Measurements from ENCODE around the gene POLA1.
A peak's percentile ranks its signal among the peaks of the same experiment; 100 is the strongest.

The POLA1 gene

DNA sequence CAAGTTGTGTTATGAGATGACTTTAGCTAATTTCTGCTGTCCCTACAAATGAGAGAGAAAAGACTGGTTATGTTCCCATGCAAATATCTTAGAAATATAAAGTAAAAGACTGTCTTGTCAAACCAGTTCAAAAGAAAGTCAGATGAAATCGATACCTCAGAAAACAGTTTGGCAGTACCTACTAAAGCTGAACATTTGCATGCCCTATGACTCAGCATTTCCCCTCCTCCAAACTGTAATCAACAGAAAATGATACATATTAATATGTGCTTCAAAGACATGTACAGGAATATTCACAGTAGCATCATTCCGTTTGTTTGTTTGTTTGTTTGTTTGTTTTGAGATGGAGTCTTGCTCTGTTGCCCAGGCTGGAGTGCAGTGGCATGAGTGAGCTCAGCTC lies 231.7 kb downstream of the POLA1 start:
- Histone ChIP-seq H3K4me3 (ENCODE audit: control insufficient read depth in 1 of 7, extremely low read depth in 1 of 7, insufficient read depth in 4 of 7, low read depth in 2 of 7, low read length in 6 of 7) (no peak overlapping the region), H3K9me3 (ENCODE audit: control extremely low read depth in 1 of 5, control insufficient read depth in 4 of 5, insufficient read depth in 2 of 5, low read depth in 1 of 5, low read length in 4 of 5) (no peaks in the 10 kb centered on the region), H3K4me1 (ENCODE audit: control extremely low read depth in 1 of 4, control insufficient read depth in 4 of 4, insufficient read depth in 4 of 4, low read length in 3 of 4) (peaks cover 0 to 1% (median 0%) of the 10 kb centered on the region in 4 experiments), H3K27ac (ENCODE audit: insufficient read depth in 1 of 2, low read depth in 1 of 2, low read length in 2 of 2, poor library complexity in 1 of 2, severe bottlenecking in 2 of 2) (no peak overlapping the region), H3K27me3 (replicated peaks in 2 of 5; ENCODE audit: control insufficient read depth in 4 of 5, insufficient read depth in 5 of 5, low read length in 4 of 5) (no peaks in the 10 kb centered on the region), H3K36me3 (ENCODE audit: control insufficient read depth in 4 of 4, insufficient read depth in 4 of 4, low read length in 3 of 4) (peaks cover 0 to 3% (median 1%) of the 10 kb centered on the region in 4 experiments)
- no CpG with 5 or more reads among the region's 2 CpGs for whole genome bisulfite sequencing (ENCODE audit: insufficient coverage)
- ChIA-PET CTCF (no interaction called here), POLR2A (no interaction called here)
- peak; percentile 0 to 41 (median 31) for DNase-seq

DNA sequence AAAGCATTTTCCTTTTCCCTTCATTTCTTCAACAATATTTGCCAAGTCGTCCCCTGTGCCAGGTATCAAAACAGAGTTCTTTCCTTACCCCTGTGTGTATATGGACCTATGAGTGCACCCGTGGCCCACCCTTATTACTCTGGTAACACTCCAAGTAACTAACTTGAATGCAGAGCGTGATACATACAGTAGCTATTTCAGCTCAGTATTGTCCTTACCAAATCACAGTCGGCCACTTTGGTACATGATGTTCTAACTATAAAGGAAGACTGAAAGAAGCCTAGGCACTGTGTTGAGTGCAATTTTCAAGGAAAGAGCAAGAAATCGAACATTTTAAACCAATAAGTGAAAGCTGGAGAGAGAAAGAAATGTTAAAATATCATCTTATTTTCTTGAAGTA lies 233.7 kb downstream of the POLA1 start:
- Histone ChIP-seq H3K27ac (ENCODE audit: insufficient read depth in 1 of 2, low read depth in 1 of 2, low read length in 2 of 2, poor library complexity in 1 of 2, severe bottlenecking in 2 of 2) (no peak overlapping the region), H3K36me3 (ENCODE audit: control insufficient read depth in 4 of 4, insufficient read depth in 4 of 4, low read length in 3 of 4) (peaks cover 0 to 6% (median 3%) of the 10 kb centered on the region in 4 experiments), H3K4me1 (ENCODE audit: control extremely low read depth in 1 of 4, control insufficient read depth in 4 of 4, insufficient read depth in 4 of 4, low read length in 3 of 4) (peaks cover 0 to 1% (median 0%) of the 10 kb centered on the region in 4 experiments), H3K9me3 (ENCODE audit: control extremely low read depth in 1 of 5, control insufficient read depth in 4 of 5, insufficient read depth in 2 of 5, low read depth in 1 of 5, low read length in 4 of 5) (no peaks in the 10 kb centered on the region), H3K4me3 (ENCODE audit: control insufficient read depth in 1 of 7, extremely low read depth in 1 of 7, insufficient read depth in 4 of 7, low read depth in 2 of 7, low read length in 6 of 7) (no peak overlapping the region), H3K27me3 (replicated peaks in 2 of 5; ENCODE audit: control insufficient read depth in 4 of 5, insufficient read depth in 5 of 5, low read length in 4 of 5) (no peaks in the 10 kb centered on the region)
- DNase-seq = no peak
- WGBS (ENCODE audit: insufficient coverage) = 77% methylated on average over 4 of the region's 5 CpGs
- ChIA-PET POLR2A (no interaction called here), CTCF (no interaction called here)

DNA sequence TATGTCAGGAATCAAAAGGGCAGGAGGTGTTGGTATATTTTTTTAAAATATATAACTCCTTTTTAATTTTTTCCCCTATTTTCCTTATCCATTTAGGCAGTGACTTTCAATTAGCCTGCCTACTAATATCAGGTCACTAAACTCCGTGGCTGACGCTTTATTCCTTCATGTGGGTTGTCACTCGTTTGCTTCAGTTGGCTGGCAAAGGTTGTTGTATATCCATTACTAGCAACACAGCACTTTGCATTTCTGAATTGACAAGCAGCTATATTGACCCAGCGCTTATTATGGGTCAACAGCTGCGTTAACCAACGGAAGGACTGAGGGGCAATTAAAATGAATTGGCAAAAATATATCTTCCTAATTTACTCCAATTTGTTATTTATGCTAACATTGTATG lies 234.4 kb downstream of the POLA1 start:
- POLR2A ChIA-PET = no interaction called here

DNA sequence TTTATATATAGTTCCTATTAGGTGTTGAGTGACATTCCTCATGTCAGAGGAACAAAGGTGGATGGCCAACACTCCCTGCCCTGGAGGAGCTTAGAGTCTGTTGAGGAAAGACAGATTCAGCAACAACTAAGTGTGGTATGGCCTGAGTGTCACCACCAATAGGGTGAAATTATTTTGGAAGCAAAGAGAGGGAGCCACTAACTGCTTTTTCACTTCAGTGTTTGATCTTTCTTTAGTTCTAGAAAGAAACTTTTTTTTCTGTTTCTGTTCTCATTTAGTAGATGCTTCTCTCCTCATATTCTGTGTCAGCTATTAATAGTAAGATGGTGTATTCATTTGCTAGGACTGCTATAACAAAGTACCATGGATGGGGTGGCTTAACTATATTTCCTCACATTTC lies 240.6 kb downstream of the POLA1 start:
- peaks cover 0 to 8% (median 4%) of the 10 kb centered on the region in 4 experiments for H3K36me3 ChIP-seq (ENCODE audit: control insufficient read depth in 4 of 4, insufficient read depth in 4 of 4, low read length in 3 of 4)
- H3K4me1 ChIP-seq (ENCODE audit: control extremely low read depth in 1 of 4, control insufficient read depth in 4 of 4, insufficient read depth in 4 of 4, low read length in 3 of 4) = no peaks in the 10 kb centered on the region
- DNase-seq = no peak
- no peak overlapping the region for H3K27ac ChIP-seq (ENCODE audit: insufficient read depth in 1 of 2, low read depth in 1 of 2, low read length in 2 of 2, poor library complexity in 1 of 2, severe bottlenecking in 2 of 2)
- POLR2A ChIA-PET = no interaction called here
- H3K27me3 ChIP-seq (replicated peaks in 2 of 5; ENCODE audit: control insufficient read depth in 4 of 5, insufficient read depth in 5 of 5, low read length in 4 of 5) = no peaks in the 10 kb centered on the region
- no peaks in the 10 kb centered on the region for H3K9me3 ChIP-seq (ENCODE audit: control extremely low read depth in 1 of 5, control insufficient read depth in 4 of 5, insufficient read depth in 2 of 5, low read depth in 1 of 5, low read length in 4 of 5)
- no peak overlapping the region for H3K4me3 ChIP-seq (ENCODE audit: control insufficient read depth in 1 of 7, extremely low read depth in 1 of 7, insufficient read depth in 4 of 7, low read depth in 2 of 7, low read length in 6 of 7)
- CTCF ChIA-PET = no interaction called here

More for the DNA sequence above, 234.4 kb downstream of the POLA1 start:
- 96% methylated on average over 3 of the region's 6 CpGs for WGBS (ENCODE audit: insufficient coverage)
- CTCF ChIA-PET = no interaction called here
- Histone ChIP-seq H3K27ac (ENCODE audit: insufficient read depth in 1 of 2, low read depth in 1 of 2, low read length in 2 of 2, poor library complexity in 1 of 2, severe bottlenecking in 2 of 2) (no peak overlapping the region), H3K9me3 (ENCODE audit: control extremely low read depth in 1 of 5, control insufficient read depth in 4 of 5, insufficient read depth in 2 of 5, low read depth in 1 of 5, low read length in 4 of 5) (no peaks in the 10 kb centered on the region), H3K4me1 (ENCODE audit: control extremely low read depth in 1 of 4, control insufficient read depth in 4 of 4, insufficient read depth in 4 of 4, low read length in 3 of 4) (peaks cover 0 to 1% (median 0%) of the 10 kb centered on the region in 4 experiments), H3K36me3 (ENCODE audit: control insufficient read depth in 4 of 4, insufficient read depth in 4 of 4, low read length in 3 of 4) (peaks cover 0 to 6% (median 3%) of the 10 kb centered on the region in 4 experiments), H3K4me3 (ENCODE audit: control insufficient read depth in 1 of 7, extremely low read depth in 1 of 7, insufficient read depth in 4 of 7, low read depth in 2 of 7, low read length in 6 of 7) (no peak overlapping the region), H3K27me3 (replicated peaks in 2 of 5; ENCODE audit: control insufficient read depth in 4 of 5, insufficient read depth in 5 of 5, low read length in 4 of 5) (no peaks in the 10 kb centered on the region)
- no peak for DNase-seq

DNA sequence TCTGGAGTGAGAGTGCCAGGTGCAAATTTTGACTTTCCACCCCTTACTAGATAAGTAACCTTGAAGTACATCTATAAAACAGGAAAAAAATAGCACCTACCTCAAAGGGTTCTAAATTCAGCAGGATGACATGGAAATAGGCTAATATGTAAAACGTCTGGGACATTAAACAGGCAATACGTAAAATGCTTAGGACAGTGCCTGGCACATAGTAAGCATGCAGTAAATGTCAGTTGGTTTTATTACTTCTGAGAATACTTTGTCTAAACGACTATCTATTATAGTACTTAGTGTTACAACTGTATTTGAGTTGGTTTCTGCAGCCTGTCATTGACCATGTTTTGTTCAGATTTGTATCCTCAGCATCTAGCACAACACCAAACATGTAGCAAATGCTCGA lies 251.3 kb downstream of the POLA1 start:
- H3K27ac ChIP-seq (ENCODE audit: insufficient read depth in 1 of 2, low read depth in 1 of 2, low read length in 2 of 2, poor library complexity in 1 of 2, severe bottlenecking in 2 of 2) = no peak overlapping the region
- no peak overlapping the region for H3K4me3 ChIP-seq (ENCODE audit: control insufficient read depth in 1 of 7, extremely low read depth in 1 of 7, insufficient read depth in 4 of 7, low read depth in 2 of 7, low read length in 6 of 7)
- no peaks in the 10 kb centered on the region for H3K36me3 ChIP-seq (ENCODE audit: control insufficient read depth in 4 of 4, insufficient read depth in 4 of 4, low read length in 3 of 4)
- no peaks in the 10 kb centered on the region for H3K9me3 ChIP-seq (ENCODE audit: control extremely low read depth in 1 of 5, control insufficient read depth in 4 of 5, insufficient read depth in 2 of 5, low read depth in 1 of 5, low read length in 4 of 5)
- no peaks in the 10 kb centered on the region for H3K27me3 ChIP-seq (replicated peaks in 2 of 5; ENCODE audit: control insufficient read depth in 4 of 5, insufficient read depth in 5 of 5, low read length in 4 of 5)
- POLR2A ChIA-PET = no interaction called here
- 80% methylated on average over 1 of the region's 4 CpGs for WGBS (ENCODE audit: insufficient coverage)
- CTCF ChIA-PET = interaction anchor here (0.9 kb wide), 1 partner anchor 11 kb away, joined by 3 read pairs; no protein-coding TSS in a partner anchor
- DNase-seq = no peak
- no peaks in the 10 kb centered on the region for H3K4me1 ChIP-seq (ENCODE audit: control extremely low read depth in 1 of 4, control insufficient read depth in 4 of 4, insufficient read depth in 4 of 4, low read length in 3 of 4)

DNA sequence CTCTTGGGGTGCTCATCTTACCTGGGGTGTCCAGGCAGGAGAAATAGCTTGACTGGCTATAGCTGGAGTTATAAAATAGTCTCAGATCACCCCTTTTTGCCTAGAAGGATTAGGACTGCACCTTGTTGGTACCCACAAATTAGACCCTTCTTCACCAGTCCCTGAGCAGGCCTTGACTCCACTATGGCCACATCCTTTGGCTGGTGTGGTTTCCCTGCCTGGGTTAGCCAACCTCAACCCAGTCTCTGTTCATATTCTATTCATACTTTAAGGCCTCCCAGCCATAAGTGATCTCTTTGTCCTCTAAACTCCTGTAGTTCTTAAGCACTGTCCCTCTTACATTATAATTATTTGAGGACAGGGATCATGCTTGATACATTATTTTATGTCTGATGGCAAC lies 252.7 kb downstream of the POLA1 start:
- H3K9me3 ChIP-seq (ENCODE audit: control extremely low read depth in 1 of 5, control insufficient read depth in 4 of 5, insufficient read depth in 2 of 5, low read depth in 1 of 5, low read length in 4 of 5) = no peaks in the 10 kb centered on the region
- H3K27me3 ChIP-seq (replicated peaks in 2 of 5; ENCODE audit: control insufficient read depth in 4 of 5, insufficient read depth in 5 of 5, low read length in 4 of 5) = no peaks in the 10 kb centered on the region
- no peak for DNase-seq
- ChIA-PET CTCF (no interaction called here), POLR2A (no interaction called here)
- H3K27ac ChIP-seq (ENCODE audit: insufficient read depth in 1 of 2, low read depth in 1 of 2, low read length in 2 of 2, poor library complexity in 1 of 2, severe bottlenecking in 2 of 2) = no peak overlapping the region
- H3K4me1 ChIP-seq (ENCODE audit: control extremely low read depth in 1 of 4, control insufficient read depth in 4 of 4, insufficient read depth in 4 of 4, low read length in 3 of 4) = no peaks in the 10 kb centered on the region
- no peaks in the 10 kb centered on the region for H3K36me3 ChIP-seq (ENCODE audit: control insufficient read depth in 4 of 4, insufficient read depth in 4 of 4, low read length in 3 of 4)
- H3K4me3 ChIP-seq (ENCODE audit: control insufficient read depth in 1 of 7, extremely low read depth in 1 of 7, insufficient read depth in 4 of 7, low read depth in 2 of 7, low read length in 6 of 7) = no peak overlapping the region

DNA sequence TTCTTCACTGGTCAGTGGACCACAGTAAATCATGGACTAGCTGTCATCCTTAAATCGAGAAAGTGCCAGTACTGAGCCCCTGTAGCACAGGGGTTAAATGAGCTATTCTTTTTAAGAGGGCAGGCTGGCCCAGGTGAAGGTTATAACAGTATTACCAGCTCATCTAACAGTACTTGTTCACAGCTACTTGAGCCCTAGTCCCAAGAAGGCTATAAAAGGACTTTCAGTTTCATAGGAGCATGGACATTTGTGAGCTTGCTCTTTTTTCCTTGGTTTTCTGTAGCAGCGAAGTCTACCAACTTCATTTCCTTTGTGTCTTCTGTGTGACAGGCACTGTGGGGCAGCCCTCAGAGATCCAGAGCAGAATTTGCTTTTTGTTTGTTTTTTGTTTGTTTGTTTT lies 261.0 kb downstream of the POLA1 start:
- no peak overlapping the region for H3K27ac ChIP-seq (ENCODE audit: insufficient read depth in 1 of 2, low read depth in 1 of 2, low read length in 2 of 2, poor library complexity in 1 of 2, severe bottlenecking in 2 of 2)
- no peaks in the 10 kb centered on the region for H3K9me3 ChIP-seq (ENCODE audit: control extremely low read depth in 1 of 5, control insufficient read depth in 4 of 5, insufficient read depth in 2 of 5, low read depth in 1 of 5, low read length in 4 of 5)
- H3K4me1 ChIP-seq (ENCODE audit: control extremely low read depth in 1 of 4, control insufficient read depth in 4 of 4, insufficient read depth in 4 of 4, low read length in 3 of 4) = no peaks in the 10 kb centered on the region
- WGBS (ENCODE audit: insufficient coverage) = 57% methylated on average over 2 of the region's 2 CpGs
- H3K27me3 ChIP-seq (replicated peaks in 2 of 5; ENCODE audit: control insufficient read depth in 4 of 5, insufficient read depth in 5 of 5, low read length in 4 of 5) = no peaks in the 10 kb centered on the region
- DNase-seq = no peak
- H3K4me3 ChIP-seq (ENCODE audit: control insufficient read depth in 1 of 7, extremely low read depth in 1 of 7, insufficient read depth in 4 of 7, low read depth in 2 of 7, low read length in 6 of 7) = no peak overlapping the region
- CTCF ChIA-PET = no interaction called here
- POLR2A ChIA-PET = no interaction called here
- no peaks in the 10 kb centered on the region for H3K36me3 ChIP-seq (ENCODE audit: control insufficient read depth in 4 of 4, insufficient read depth in 4 of 4, low read length in 3 of 4)

Data from common myeloid progenitor, CD34-positive (primary cell).